Calu3 (cell line): ENCODE measurements around the gene BNIP1. TPM values are rescaled to one million over a fixed set of nuclear protein-coding genes. Genes with fewer than 3 reads are reported as not detected.
"Not testable (repeated sequence)": the region's sequence is repeated elsewhere in the genome, so short reads cannot be mapped to it uniquely, and the experiment has no call there.

Source experiments
- BruUV-seq: library from RNA; stranded (reverse); fragments of 400-500 nt; replicated peaks from 2 replicates; lab custom pipeline; 2021; lab: Mats Ljungman, UMichigan
- CTCF ChIA-PET: fragments of 300-600 bp; sonication (Branson Sonifier 250); formaldehyde crosslinking; loops from one replicate; lab custom pipeline; 2022; ENCODE audit warnings: antibody characterized with exemption; lab: Charles Lee
- DNase-seq: peaks from one replicate; pipeline ENCODE4 v3.0.0; 2022
- H3K27ac Mint-ChIP-seq: one replicate; pipeline ENCODE4 v1.8.0; 2022; ENCODE audit warnings: mixed read lengths; ENCODE audit not compliant: unreplicated experiment
- H3K27me3 Mint-ChIP-seq: one replicate; pipeline ENCODE4 v1.8.0; 2022; ENCODE audit warnings: mixed read lengths; ENCODE audit not compliant: unreplicated experiment
- H3K36me3 Mint-ChIP-seq: one replicate; pipeline ENCODE4 v1.8.0; 2022; ENCODE audit warnings: mild to moderate bottlenecking, moderate library complexity, mixed read lengths; ENCODE audit not compliant: insufficient read depth, unreplicated experiment
- H3K4me1 Mint-ChIP-seq: one replicate; pipeline ENCODE4 v1.8.0; 2022; ENCODE audit warnings: mild to moderate bottlenecking, low read depth, mixed read lengths; ENCODE audit not compliant: unreplicated experiment
- H3K4me3 Mint-ChIP-seq: one replicate; pipeline ENCODE4 v1.8.0; 2022; ENCODE audit warnings: mild to moderate bottlenecking, low read depth, moderate library complexity, mixed read lengths; ENCODE audit not compliant: unreplicated experiment
- H3K9me3 Mint-ChIP-seq: one replicate; pipeline ENCODE4 v1.8.0; 2022; ENCODE audit warnings: low read depth, mixed read lengths; ENCODE audit not compliant: unreplicated experiment
- CTCF ChIP-seq: fragments of 200-600 bp; IDR thresholded peaks from one replicate; pipeline ENCODE4 v1.8.0; 2022; ENCODE audit warnings: antibody characterized with exemption; ENCODE audit not compliant: unreplicated experiment
- intact Hi-C: fragments of 100-400 bp; cut with micrococcal nuclease; formaldehyde crosslinking; loops from one replicate; pipeline ENCODE4 v1.10.0; 2022; ENCODE audit not compliant: unreplicated experiment
- total RNA-seq: library from RNA; stranded (reverse); gene quantifications from 2 replicates; pipeline ENCODE4 v1.2.3, GENCODE V29; 2022

The BNIP1 gene
- total RNA-seq, 1 experiment from 2014 or later: 13.4 TPM

- Mint-ChIP-seq H3K27ac (no peak overlapping the region), H3K4me1 (peaks cover 11% of the 10 kb centered on the region), H3K36me3 (peaks cover 28% of the 10 kb centered on the region), H3K27me3 (no peaks in the 10 kb centered on the region), H3K9me3 (no peaks in the 10 kb centered on the region), H3K4me3 (no peak overlapping the region)
- no peak for DNase-seq
- no peak for TF ChIP-seq CTCF
- intact Hi-C loops: loop anchor here (5.0 kb wide), 1 partner anchor 436 kb away; no protein-coding TSS in a partner anchor
- CTCF ChIA-PET: no interaction called here
- BruUV-seq: no TSS peak
Observed at GRCh38 chr5:173143567-173143966, 764 bp upstream of the BNIP1 start.

GRCh38 chr5:173148354-173148753 is 4.0 kb downstream of the BNIP1 start:
- TF ChIP-seq CTCF: no peak
- intact Hi-C loops: no loop called here
- Mint-ChIP-seq H3K4me1 (peaks cover 11% of the 10 kb centered on the region), H3K9me3 (peaks cover 4% of the 10 kb centered on the region), H3K36me3 (peaks cover 36% of the 10 kb centered on the region), H3K27ac (no peak overlapping the region), H3K4me3 (no peak overlapping the region), H3K27me3 (no peaks in the 10 kb centered on the region)
- CTCF ChIA-PET: no interaction called here
- DNase-seq: no peak
- no TSS peak for BruUV-seq

- no peaks in the 10 kb centered on the region for H3K27me3 Mint-ChIP-seq
- no peaks in the 10 kb centered on the region for H3K4me1 Mint-ChIP-seq
- H3K4me3 Mint-ChIP-seq: no peak overlapping the region
- no TSS peak for BruUV-seq
- DNase-seq: no peak
- no peak overlapping the region for H3K27ac Mint-ChIP-seq
- peaks cover 4% of the 10 kb centered on the region for H3K9me3 Mint-ChIP-seq
- no peak for TF ChIP-seq CTCF
- CTCF ChIA-PET: interaction anchor here (0.6 kb wide), 1 partner anchor 1451 kb away, joined by 3 read pairs; no protein-coding TSS in a partner anchor
- intact Hi-C loops: no loop called here
- peaks cover 18% of the 10 kb centered on the region for H3K36me3 Mint-ChIP-seq
Observed at GRCh38 chr5:173152547-173152946, 8.2 kb downstream of the BNIP1 start.

GRCh38 chr5:173153842-173154241 is 9.5 kb downstream of the BNIP1 start:
- DNase-seq: no peak
- Mint-ChIP-seq H3K9me3 (peaks cover 3% of the 10 kb centered on the region), H3K36me3 (peaks cover 25% of the 10 kb centered on the region), H3K4me3 (no peak overlapping the region), H3K27me3 (no peaks in the 10 kb centered on the region), H3K4me1 (no peaks in the 10 kb centered on the region), H3K27ac (no peak overlapping the region)
- intact Hi-C loops: no loop called here
- no peak for TF ChIP-seq CTCF
- no TSS peak for BruUV-seq
- CTCF ChIA-PET: no interaction called here

- BruUV-seq, H3K4me3 Mint-ChIP-seq, H3K27me3 Mint-ChIP-seq, DNase-seq, intact Hi-C loops, CTCF ChIA-PET, H3K27ac Mint-ChIP-seq, H3K4me1 Mint-ChIP-seq, H3K9me3 Mint-ChIP-seq: not testable (repeated sequence)
- H3K36me3 Mint-ChIP-seq: peaks cover 25% of the 10 kb centered on the region
Observed at GRCh38 chr5:173154619-173155018, 10.3 kb downstream of the BNIP1 start.
